GM18498 (cell line): ENCODE measurements around the gene EPO.
"Not testable (repeated sequence)": the region's sequence is repeated elsewhere in the genome, so short reads cannot be mapped to it uniquely, and the experiment has no call there.

Source experiments
- ATAC-seq: cut with Tn5 transposase; IDR thresholded peaks from one replicate; pipeline ENCODE4 v1.9.1; 2021; ENCODE audit warnings: mild to moderate bottlenecking, moderate library complexity; ENCODE audit not compliant: unreplicated experiment

EPO gene

DNA sequence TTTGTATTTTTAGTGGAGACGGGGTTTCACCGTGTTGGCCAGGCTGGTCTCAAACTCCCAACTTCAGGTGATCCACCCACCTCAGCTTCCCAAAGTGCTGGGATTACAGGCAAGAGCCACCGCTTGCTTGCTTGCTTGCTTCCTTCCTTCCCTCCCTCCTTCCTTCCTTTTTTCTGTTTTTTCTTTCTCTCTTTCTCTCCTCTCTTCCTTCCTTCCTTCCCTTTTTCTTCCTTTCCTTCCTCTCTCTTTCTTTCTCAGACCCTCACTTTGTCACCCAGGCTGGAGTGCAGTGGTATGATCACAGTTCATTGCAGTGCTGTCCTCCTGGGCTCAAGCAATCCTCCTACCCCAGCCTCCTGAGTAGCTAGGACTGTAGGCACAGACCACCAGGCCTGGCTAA, 19.2 kb upstream of the EPO start:
- ATAC-seq = not testable (repeated sequence)

- peak; percentile 68 for ATAC-seq
Observed at GRCh38 chr7:100705320-100705752, 14.9 kb upstream of the EPO start.

- peak; percentile 89 for ATAC-seq
Observed at GRCh38 chr7:100705753-100706671, 14.3 kb upstream of the EPO start, which contains the start of gene POP7. Gene POP7 (plus strand): TSS chr7:100706121. CDS start chr7:100706831, 710 bp downstream.

- ATAC-seq = no peak
Observed at GRCh38 chr7:100706672-100707311, 13.5 kb upstream of the EPO start.

- ATAC-seq = no peak
Observed at GRCh38 chr7:100708395-100708794, 11.9 kb upstream of the EPO start.

- ATAC-seq = no peak
Observed at GRCh38 chr7:100710452-100710851, 9.8 kb upstream of the EPO start.

GRCh38 chr7:100711369-100711768, 8.9 kb upstream of the EPO start:
- no peak for ATAC-seq

DNA sequence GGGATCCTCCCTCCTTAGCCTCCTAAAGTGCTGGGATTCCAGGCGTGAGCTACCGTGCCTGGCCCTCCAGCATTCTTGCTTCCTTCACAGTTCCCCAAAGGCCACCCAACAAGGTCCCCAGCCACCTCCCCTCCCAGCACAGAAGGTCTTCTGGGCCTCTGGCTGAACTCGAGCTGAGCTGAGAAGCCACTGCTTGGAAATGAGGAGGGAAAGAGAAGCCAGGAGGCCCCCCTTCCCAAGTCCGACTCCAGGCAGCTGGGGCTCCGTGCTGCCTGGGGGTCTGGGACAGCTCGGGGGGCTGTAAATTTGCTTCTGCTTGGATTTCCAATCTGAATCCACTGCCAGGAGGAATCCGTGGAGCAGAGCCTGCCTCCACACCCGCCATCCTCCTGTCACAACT, 5.5 kb upstream of the EPO start:
- ATAC-seq = no peak

- ATAC-seq = not testable (repeated sequence)
Observed at GRCh38 chr7:100717073-100717472, 3.2 kb upstream of the EPO start.

DNA sequence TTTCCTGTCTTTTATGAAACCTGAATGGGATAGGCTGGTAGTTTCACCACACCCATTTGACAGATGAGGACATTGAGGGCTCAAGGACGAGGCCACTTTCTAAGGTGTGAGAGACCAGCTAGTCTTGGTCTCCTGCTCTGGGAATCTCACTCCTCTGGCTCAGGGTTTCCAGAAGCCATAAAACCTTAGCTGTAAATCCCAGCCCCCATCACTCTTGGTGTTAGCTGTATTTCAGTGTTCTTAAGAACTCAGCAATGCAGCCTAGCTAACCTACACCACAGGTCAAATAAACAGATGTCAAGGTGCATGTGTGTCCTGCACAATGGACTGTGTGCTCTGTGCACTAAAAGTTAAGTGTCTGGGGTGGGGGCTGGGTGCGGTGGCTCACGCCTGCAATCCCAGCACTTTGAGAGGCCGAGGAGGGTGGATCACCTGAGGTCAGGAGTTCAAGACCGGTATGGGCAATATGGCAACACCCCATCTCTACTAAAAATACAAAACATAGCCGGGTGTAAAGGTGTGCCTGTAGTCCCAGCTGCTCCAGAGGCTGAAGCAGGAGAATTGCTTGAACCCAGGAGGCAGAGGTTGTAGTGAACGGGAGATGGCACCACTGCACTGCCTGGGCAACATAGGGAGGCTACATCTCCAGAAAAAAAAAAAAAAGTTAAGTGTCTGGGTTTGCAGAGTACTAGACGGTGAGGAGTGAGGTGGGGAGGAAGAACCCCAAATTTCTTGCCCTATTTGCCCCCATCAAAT, 567 bp upstream of the EPO start:
- ATAC-seq = no peak

DNA sequence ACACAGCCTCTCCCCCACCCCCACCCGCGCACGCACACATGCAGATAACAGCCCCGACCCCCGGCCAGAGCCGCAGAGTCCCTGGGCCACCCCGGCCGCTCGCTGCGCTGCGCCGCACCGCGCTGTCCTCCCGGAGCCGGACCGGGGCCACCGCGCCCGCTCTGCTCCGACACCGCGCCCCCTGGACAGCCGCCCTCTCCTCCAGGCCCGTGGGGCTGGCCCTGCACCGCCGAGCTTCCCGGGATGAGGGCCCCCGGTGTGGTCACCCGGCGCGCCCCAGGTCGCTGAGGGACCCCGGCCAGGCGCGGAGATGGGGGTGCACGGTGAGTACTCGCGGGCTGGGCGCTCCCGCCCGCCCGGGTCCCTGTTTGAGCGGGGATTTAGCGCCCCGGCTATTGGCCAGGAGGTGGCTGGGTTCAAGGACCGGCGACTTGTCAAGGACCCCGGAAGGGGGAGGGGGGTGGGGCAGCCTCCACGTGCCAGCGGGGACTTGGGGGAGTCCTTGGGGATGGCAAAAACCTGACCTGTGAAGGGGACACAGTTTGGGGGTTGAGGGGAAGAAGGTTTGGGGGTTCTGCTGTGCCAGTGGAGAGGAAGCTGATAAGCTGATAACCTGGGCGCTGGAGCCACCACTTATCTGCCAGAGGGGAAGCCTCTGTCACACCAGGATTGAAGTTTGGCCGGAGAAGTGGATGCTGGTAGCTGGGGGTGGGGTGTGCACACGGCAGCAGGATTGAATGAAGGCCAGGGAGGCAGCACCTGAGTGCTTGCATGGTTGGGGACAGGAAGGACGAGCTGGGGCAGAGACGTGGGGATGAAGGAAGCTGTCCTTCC, 620 bp downstream of the EPO start:
- no peak for ATAC-seq

GRCh38 chr7:100721505-100721812, 1.2 kb downstream of the EPO start:
- ATAC-seq = no peak

- no peak for ATAC-seq
Observed at GRCh38 chr7:100722480-100723212, 2.4 kb downstream of the EPO start.

GRCh38 chr7:100723732-100724275, 3.5 kb downstream of the EPO start:
- ATAC-seq = no peak

GRCh38 chr7:100724364-100724763, 4.1 kb downstream of the EPO start:
- not testable (repeated sequence) for ATAC-seq

- ATAC-seq = no peak
Observed at GRCh38 chr7:100726996-100727761, 6.9 kb downstream of the EPO start.

- ATAC-seq = no peak
Observed at GRCh38 chr7:100728196-100728595, 7.9 kb downstream of the EPO start.

- no peak for ATAC-seq
Observed at GRCh38 chr7:100730136-100730800, 10.0 kb downstream of the EPO start.
